ENCODE data around the gene FMN1.
"Not testable (repeated sequence)": the region's sequence is repeated elsewhere in the genome, so short reads cannot be mapped to it uniquely, and the experiment has no call there.

Gene FMN1

DNA sequence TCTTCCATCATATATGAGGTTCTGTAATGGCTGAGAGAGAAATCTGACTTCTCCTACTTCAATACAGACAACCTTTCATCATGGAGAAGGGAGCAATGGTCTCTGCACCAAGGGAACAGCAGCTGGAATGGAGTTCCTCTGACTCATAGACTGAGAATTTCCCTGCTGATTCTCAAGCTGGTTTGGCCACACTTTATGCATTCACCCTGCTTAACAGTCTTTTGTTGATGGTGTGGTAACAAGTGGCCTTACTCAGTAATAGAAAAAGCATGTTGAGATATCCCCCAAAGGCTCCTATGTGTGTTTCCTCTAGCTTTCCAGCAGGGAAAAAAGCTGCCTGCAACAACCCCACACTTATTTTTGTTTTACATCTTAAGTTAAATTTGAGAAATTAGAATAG lies 338.6 kb downstream of the FMN1 start:
- Histone ChIP-seq H3K9me3 (ENCODE audit: control insufficient read depth, insufficient read depth, low read length) (no peaks in the 10 kb centered on the region), H3K4me3 (ENCODE audit: low read depth, low read length) (no peak overlapping the region), H3K27me3 (ENCODE audit: control insufficient read depth, insufficient read depth, low read length) (no peaks in the 10 kb centered on the region), H3K4me1 (ENCODE audit: control insufficient read depth, insufficient read depth, low read length) (peaks cover 21% of the 10 kb centered on the region; the same call in 1 of the 2 replicates), H3K27ac (ENCODE audit: low read depth, low read length) (peak overlapping the region; percentile 91), H3K9ac (ENCODE audit: low read depth, low read length) (peak overlapping the region; percentile 50; the same call in 1 of the 2 replicates), H3K36me3 (ENCODE audit: control insufficient read depth, insufficient read depth, low read length) (no peaks in the 10 kb centered on the region)

DNA sequence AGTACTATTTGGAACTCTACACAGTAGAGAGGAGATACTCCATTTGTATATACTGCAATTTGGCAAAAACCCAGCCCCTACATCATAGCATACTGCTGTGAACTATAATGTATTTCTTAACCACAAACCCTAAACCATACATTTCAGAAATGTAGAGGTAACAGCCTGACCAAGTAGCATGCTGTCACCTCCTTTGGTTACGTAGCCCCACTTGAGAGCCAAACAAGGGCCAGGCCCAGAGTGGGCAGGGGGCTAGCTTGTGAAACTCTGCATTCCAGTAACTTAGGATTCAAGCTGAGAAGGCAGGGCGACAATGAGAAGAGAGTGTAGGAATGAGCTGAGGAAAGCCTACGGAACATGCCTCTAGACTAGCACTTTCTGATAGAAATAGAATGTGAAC lies 340.9 kb downstream of the FMN1 start:
- Histone ChIP-seq H3K9me3 (ENCODE audit: control insufficient read depth, insufficient read depth, low read length) (no peaks in the 10 kb centered on the region), H3K27ac (ENCODE audit: low read depth, low read length) (peak overlapping the region; percentile 33), H3K9ac (ENCODE audit: low read depth, low read length) (no peak overlapping the region), H3K4me3 (ENCODE audit: low read depth, low read length) (no peak overlapping the region), H3K27me3 (ENCODE audit: control insufficient read depth, insufficient read depth, low read length) (no peaks in the 10 kb centered on the region), H3K4me1 (ENCODE audit: control insufficient read depth, insufficient read depth, low read length) (peaks cover 21% of the 10 kb centered on the region; the same call in 1 of the 2 replicates), H3K36me3 (ENCODE audit: control insufficient read depth, insufficient read depth, low read length) (no peaks in the 10 kb centered on the region)

DNA sequence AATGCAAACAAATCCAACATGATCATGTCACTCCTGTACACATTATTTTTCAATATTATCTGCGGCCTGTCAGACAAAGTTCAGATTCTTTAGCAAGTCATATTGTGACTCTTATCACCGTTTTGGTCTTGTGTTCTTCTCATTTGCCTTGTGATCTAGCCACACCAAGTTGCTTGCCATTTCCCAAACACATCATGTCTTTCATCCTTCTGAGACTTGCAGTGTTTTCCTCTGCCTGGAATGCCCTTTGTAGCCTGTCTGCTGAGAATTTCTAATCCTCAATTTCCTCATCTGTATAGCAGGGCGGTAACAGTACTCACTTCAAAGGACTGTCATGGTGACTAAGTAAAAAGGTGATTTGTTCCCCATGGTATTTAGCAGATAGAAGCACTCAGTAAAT lies 341.7 kb downstream of the FMN1 start:
- H3K9ac ChIP-seq (ENCODE audit: low read depth, low read length), result no peak overlapping the region
- peak overlapping the region; percentile 33 for H3K27ac ChIP-seq (ENCODE audit: low read depth, low read length)
- H3K27me3 ChIP-seq (ENCODE audit: control insufficient read depth, insufficient read depth, low read length), result no peaks in the 10 kb centered on the region
- peaks cover 21% of the 10 kb centered on the region; the same call in 1 of the 2 replicates for H3K4me1 ChIP-seq (ENCODE audit: control insufficient read depth, insufficient read depth, low read length)
- H3K36me3 ChIP-seq (ENCODE audit: control insufficient read depth, insufficient read depth, low read length), result no peaks in the 10 kb centered on the region
- no peak overlapping the region for H3K4me3 ChIP-seq (ENCODE audit: low read depth, low read length)
- H3K9me3 ChIP-seq (ENCODE audit: control insufficient read depth, insufficient read depth, low read length), result no peaks in the 10 kb centered on the region

DNA sequence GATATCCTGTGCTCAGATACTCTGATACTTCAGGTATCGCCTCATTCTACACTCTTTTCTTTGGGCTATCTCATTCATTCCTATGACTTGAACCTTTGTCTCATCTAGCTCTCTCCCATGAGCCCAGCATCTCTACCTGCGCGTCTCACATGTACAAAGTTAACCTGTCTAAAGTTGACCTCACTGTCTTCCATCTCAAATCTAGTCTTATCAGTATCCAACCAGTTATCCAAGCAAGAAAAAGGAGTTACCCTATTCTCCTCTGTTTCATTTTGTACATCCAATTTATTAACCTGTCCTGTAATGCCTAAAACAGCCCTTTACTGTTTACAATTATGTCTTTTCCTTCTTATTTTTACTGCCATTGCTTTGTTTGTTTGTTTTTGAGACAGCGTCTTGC lies 342.5 kb downstream of the FMN1 start:
- no peaks in the 10 kb centered on the region for H3K36me3 ChIP-seq (ENCODE audit: control insufficient read depth, insufficient read depth, low read length)
- no peaks in the 10 kb centered on the region for H3K9me3 ChIP-seq (ENCODE audit: control insufficient read depth, insufficient read depth, low read length)
- H3K4me1 ChIP-seq (ENCODE audit: control insufficient read depth, insufficient read depth, low read length), result peaks cover 21% of the 10 kb centered on the region; the same call in 1 of the 2 replicates
- no peak overlapping the region for H3K9ac ChIP-seq (ENCODE audit: low read depth, low read length)
- H3K4me3 ChIP-seq (ENCODE audit: low read depth, low read length), result no peak overlapping the region
- no peaks in the 10 kb centered on the region for H3K27me3 ChIP-seq (ENCODE audit: control insufficient read depth, insufficient read depth, low read length)
- no peak overlapping the region for H3K27ac ChIP-seq (ENCODE audit: low read depth, low read length)

DNA sequence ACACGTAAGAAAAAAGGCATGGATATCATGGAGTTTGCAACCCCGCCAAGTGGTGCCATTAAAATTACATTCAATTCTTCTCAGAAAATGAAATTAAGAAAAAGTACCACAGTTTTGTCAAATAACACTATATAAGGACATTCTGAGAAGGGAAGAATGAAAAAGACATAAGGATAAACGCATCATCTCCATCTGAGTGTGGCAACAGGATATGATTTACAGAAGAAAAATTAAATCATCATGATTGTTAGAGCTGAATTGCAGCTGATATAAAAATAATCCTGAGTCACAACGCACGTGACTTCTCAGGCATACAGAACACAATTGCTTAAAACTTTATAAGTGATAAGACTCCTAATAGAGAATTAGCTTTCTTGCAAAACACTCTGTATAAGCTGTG lies 342.9 kb downstream of the FMN1 start:
- Histone ChIP-seq H3K4me1 (ENCODE audit: control insufficient read depth, insufficient read depth, low read length) (peaks cover 21% of the 10 kb centered on the region; the same call in 1 of the 2 replicates), H3K36me3 (ENCODE audit: control insufficient read depth, insufficient read depth, low read length) (no peaks in the 10 kb centered on the region), H3K9ac (ENCODE audit: low read depth, low read length) (no peak overlapping the region), H3K9me3 (ENCODE audit: control insufficient read depth, insufficient read depth, low read length) (no peaks in the 10 kb centered on the region), H3K27me3 (ENCODE audit: control insufficient read depth, insufficient read depth, low read length) (no peaks in the 10 kb centered on the region), H3K27ac (ENCODE audit: low read depth, low read length) (no peak overlapping the region), H3K4me3 (ENCODE audit: low read depth, low read length) (no peak overlapping the region)

DNA sequence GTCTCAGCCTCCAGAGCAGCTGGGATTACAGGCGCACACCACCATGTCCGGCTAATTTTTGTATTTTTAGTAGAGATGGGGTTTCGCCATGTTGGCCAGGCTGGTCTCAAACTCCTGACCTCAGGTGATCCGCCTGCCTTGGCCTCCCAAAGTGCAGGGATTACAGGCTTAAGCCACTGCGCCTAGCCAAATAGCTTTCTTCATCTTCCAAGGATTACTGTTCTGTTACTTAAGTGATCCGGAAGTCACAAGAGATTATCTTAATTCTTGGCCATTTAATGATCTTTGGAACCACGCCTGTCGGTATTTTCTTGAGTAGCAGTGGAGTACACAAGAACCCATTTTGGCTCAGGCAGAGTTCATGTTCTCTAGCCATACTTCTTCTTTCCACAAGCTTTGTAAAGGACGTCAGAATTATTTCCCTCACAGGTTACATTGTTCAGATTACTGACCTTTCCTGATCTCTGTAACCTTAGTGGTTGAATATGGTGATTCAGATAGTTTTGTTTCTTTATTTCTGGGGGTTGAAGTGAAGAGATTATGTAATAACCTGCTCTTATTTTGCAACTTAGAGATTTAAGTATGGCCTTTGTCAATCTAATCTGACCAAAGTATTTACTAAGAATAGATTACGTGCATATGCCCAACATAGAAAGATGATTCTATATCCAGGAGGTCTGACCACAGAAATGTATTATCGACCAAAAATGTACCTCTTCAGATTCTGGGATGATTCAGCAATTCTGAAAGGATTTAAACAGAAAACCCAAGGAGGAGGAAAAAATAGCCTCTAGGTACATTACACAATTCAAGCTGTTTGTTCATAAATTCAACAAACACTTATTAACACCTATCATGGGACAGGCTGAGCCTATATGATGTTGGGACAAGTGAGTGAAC lies 344.5 kb downstream of the FMN1 start:
- no peak overlapping the region for H3K9ac ChIP-seq (ENCODE audit: low read depth, low read length)

DNA sequence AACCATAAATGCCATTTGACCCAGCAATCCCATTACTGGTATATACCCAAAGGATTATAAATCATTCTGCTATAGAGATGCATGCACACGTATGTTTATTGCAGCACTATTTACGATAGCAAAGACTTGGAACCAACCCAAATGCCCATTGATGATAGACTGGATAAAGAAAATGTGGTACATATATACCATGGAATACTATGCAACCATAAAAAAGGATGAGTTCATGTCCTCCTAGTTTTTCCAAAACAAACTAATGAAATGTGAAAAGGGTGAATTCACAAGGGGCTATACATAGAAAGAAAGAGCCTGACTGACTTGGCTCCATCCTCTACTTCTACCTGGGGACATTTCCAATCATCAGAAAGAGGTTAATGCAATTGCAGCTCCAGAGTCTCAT lies 347.8 kb downstream of the FMN1 start:
- not testable (repeated sequence) for H3K9me3 ChIP-seq (ENCODE audit: control insufficient read depth, insufficient read depth, low read length); H3K27ac ChIP-seq (ENCODE audit: low read depth, low read length); H3K36me3 ChIP-seq (ENCODE audit: control insufficient read depth, insufficient read depth, low read length); H3K27me3 ChIP-seq (ENCODE audit: control insufficient read depth, insufficient read depth, low read length); H3K4me3 ChIP-seq (ENCODE audit: low read depth, low read length); H3K4me1 ChIP-seq (ENCODE audit: control insufficient read depth, insufficient read depth, low read length); H3K9ac ChIP-seq (ENCODE audit: low read depth, low read length)

More for the DNA sequence above, 344.5 kb downstream of the FMN1 start:
- no peaks in the 10 kb centered on the region for H3K27me3 ChIP-seq (ENCODE audit: control insufficient read depth, insufficient read depth, low read length)
- no peaks in the 10 kb centered on the region for H3K36me3 ChIP-seq (ENCODE audit: control insufficient read depth, insufficient read depth, low read length)
- H3K4me1 ChIP-seq (ENCODE audit: control insufficient read depth, insufficient read depth, low read length), result peaks cover 7% of the 10 kb centered on the region; the same call in 1 of the 2 replicates
- no peaks in the 10 kb centered on the region for H3K9me3 ChIP-seq (ENCODE audit: control insufficient read depth, insufficient read depth, low read length)
- H3K27ac ChIP-seq (ENCODE audit: low read depth, low read length), result no peak overlapping the region
- H3K4me3 ChIP-seq (ENCODE audit: low read depth, low read length), result no peak overlapping the region

DNA sequence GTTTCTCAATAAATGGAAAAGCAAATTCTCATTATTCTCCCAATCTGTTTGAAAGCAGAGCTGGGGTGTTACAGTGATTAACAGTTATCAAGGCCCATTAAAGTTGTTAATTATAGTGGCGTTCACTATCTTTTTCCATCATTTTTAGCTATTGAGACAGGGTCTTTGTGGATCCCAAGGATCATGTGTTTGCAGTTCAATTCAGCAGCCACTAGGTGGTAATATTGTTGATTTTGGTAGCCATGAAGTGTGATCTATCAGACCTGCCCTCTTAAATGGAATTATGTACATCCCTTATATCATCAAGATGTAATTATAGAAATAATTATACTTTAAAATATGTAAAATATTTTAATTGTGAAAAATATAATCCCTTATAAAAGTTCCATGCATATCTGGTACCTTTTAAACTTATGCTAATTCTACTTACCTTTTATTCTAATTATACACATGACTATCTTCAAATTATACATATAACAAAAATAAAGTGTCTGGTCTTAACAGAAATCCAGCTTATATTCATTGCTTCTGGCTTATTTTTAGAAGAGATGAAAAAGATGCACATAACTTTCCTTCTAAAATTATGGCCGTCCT lies 350.3 kb downstream of the FMN1 start:
- H3K4me3 ChIP-seq (ENCODE audit: low read depth, low read length), result no peak overlapping the region
- no peak overlapping the region for H3K27ac ChIP-seq (ENCODE audit: low read depth, low read length)
- no peak overlapping the region for H3K9ac ChIP-seq (ENCODE audit: low read depth, low read length)
- H3K36me3 ChIP-seq (ENCODE audit: control insufficient read depth, insufficient read depth, low read length), result no peaks in the 10 kb centered on the region
- peaks cover 3% of the 10 kb centered on the region; the same call in 1 of the 2 replicates for H3K4me1 ChIP-seq (ENCODE audit: control insufficient read depth, insufficient read depth, low read length)
- H3K27me3 ChIP-seq (ENCODE audit: control insufficient read depth, insufficient read depth, low read length), result no peaks in the 10 kb centered on the region
- H3K9me3 ChIP-seq (ENCODE audit: control insufficient read depth, insufficient read depth, low read length), result no peaks in the 10 kb centered on the region

DNA sequence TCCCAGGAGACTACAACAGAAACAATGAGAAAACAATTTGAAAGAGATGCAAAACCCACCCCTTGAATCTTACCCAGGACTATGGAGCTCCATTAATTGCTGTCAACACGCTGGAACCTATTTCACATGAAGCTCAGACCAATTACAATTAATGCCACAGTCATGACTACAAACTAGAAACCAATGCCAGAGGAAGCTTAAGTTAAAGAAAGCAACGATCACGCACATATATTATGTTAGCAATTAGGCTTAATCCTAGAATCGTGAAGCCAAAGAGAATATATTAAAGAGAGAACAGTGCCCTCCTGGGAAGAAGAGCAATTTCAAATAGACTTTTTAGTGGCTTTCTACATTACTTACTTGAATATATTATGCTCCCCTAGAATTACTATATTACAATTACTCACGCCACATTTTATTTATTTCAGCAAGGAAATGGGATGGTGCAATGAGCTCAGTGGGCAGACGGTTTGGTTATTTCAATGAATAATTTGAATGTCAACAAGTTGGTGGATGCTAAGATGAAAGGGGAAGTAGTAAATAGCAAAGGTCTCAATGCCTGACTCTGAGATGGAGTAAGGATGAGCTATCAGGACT lies 351.2 kb downstream of the FMN1 start:
- no peak overlapping the region for H3K9ac ChIP-seq (ENCODE audit: low read depth, low read length)

DNA sequence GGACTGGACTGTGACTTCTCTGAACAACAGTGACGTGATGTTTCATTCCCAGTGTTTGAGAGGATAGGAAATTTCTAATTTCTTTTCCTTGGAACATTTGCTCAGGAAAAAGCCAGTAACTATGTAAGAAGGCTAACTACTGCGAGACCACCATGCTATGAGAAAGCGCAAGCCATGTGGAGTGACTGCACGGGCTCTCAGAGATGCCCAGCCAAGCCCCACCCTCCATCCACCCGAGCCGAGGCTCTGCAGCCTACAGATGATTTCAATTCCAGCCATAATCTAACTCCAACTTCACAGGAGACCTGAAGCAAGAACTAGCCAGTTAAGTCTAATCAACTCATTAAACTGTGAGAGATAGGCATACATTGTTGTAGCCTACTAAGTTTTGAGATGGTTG lies 352.4 kb downstream of the FMN1 start:
- Histone ChIP-seq H3K27ac (ENCODE audit: low read depth, low read length) (no peak overlapping the region), H3K9ac (ENCODE audit: low read depth, low read length) (no peak overlapping the region), H3K27me3 (ENCODE audit: control insufficient read depth, insufficient read depth, low read length) (no peaks in the 10 kb centered on the region), H3K4me3 (ENCODE audit: low read depth, low read length) (no peak overlapping the region), H3K4me1 (ENCODE audit: control insufficient read depth, insufficient read depth, low read length) (peaks cover 5% of the 10 kb centered on the region; the same call in 1 of the 2 replicates), H3K9me3 (ENCODE audit: control insufficient read depth, insufficient read depth, low read length) (no peaks in the 10 kb centered on the region), H3K36me3 (ENCODE audit: control insufficient read depth, insufficient read depth, low read length) (no peaks in the 10 kb centered on the region)

More for the DNA sequence above, 351.2 kb downstream of the FMN1 start:
- peaks cover 5% of the 10 kb centered on the region; the same call in 1 of the 2 replicates for H3K4me1 ChIP-seq (ENCODE audit: control insufficient read depth, insufficient read depth, low read length)
- no peaks in the 10 kb centered on the region for H3K36me3 ChIP-seq (ENCODE audit: control insufficient read depth, insufficient read depth, low read length)
- H3K9me3 ChIP-seq (ENCODE audit: control insufficient read depth, insufficient read depth, low read length), result no peaks in the 10 kb centered on the region
- H3K27me3 ChIP-seq (ENCODE audit: control insufficient read depth, insufficient read depth, low read length), result no peaks in the 10 kb centered on the region
- H3K4me3 ChIP-seq (ENCODE audit: low read depth, low read length), result no peak overlapping the region
- no peak overlapping the region for H3K27ac ChIP-seq (ENCODE audit: low read depth, low read length)

All from HUES48 (cell line).